IPS DF 6.9 (cell line): Measurements from ENCODE around the gene ZFPM1.

Source experiments
- DNase-seq: peaks from one replicate; pipeline ENCODE4 v3.0.0-alpha.2; 2013; ENCODE audit warnings: low read depth, low spot score
- H3K27ac ChIP-seq: one replicate; pipeline ENCODE4 v1.5.1; 2013; ENCODE audit warnings: low read length, control low read depth
- H3K27me3 ChIP-seq: 2 replicates; pipeline ENCODE4 v1.6.1; 2013; ENCODE audit warnings: mild to moderate bottlenecking, low read length; ENCODE audit not compliant: control insufficient read depth, insufficient read depth
- H3K36me3 ChIP-seq: 2 replicates; pipeline ENCODE4 v1.6.1; 2013; ENCODE audit warnings: low read length; ENCODE audit not compliant: control insufficient read depth, insufficient read depth
- H3K4me1 ChIP-seq: 2 replicates; pipeline ENCODE4 v1.6.1; 2013; ENCODE audit warnings: low read length; ENCODE audit not compliant: control insufficient read depth, insufficient read depth
- H3K4me3 ChIP-seq: 2 replicates; pipeline ENCODE4 v1.5.1; 2013; ENCODE audit warnings: mild to moderate bottlenecking, low read length
- H3K9me3 ChIP-seq: 2 replicates; pipeline ENCODE4 v1.6.1; 2013; ENCODE audit warnings: low read length, inconsistent platforms; ENCODE audit not compliant: control insufficient read depth, insufficient read depth
- WGBS: extraction: QIAGEN DNeasy Blood & Tissue Kit; methylation state at CpG from one replicate; pipeline ENCODE4 v1.1.7; 2013; ENCODE audit warnings: mixed read lengths, missing lambda C conversion rate; ENCODE audit not compliant: insufficient read length, insufficient coverage; 5-methylcytosine and 5-hydroxymethylcytosine counted together

ZFPM1 gene

DNA sequence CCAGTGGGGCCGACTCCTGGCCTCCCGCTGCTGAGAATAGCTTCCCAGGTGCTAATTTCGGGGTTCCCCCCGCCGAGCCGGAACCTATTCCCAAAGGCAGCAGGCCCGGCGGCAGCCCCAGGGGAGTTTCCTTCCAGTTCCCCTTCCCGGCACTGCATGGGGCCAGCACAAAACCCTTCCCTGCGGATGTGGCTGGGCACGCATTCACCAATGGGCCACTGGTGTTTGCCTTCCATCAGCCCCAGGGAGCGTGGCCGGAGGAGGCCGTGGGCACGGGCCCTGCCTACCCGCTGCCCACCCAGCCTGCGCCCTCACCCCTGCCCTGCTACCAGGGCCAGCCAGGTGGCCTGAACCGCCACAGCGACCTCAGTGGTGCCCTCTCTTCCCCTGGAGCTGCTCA, 24.9 kb upstream of the ZFPM1 start:
- 0 out of 2 replicates have a peak, but pooled peaks cover 2% of the 10 kb centered on the region for H3K4me1 ChIP-seq
- no peaks in the 10 kb centered on the region for H3K36me3 ChIP-seq
- H3K9me3 ChIP-seq, result no peaks in the 10 kb centered on the region
- no peak overlapping the region for H3K27ac ChIP-seq
- H3K27me3 ChIP-seq, result peaks cover 10% of the 10 kb centered on the region; the same call in 1 of the 2 replicates
- H3K4me3 ChIP-seq, result no peak overlapping the region
- no CpG with 5 or more reads among the region's 19 CpGs for WGBS
- no peak for DNase-seq

DNA sequence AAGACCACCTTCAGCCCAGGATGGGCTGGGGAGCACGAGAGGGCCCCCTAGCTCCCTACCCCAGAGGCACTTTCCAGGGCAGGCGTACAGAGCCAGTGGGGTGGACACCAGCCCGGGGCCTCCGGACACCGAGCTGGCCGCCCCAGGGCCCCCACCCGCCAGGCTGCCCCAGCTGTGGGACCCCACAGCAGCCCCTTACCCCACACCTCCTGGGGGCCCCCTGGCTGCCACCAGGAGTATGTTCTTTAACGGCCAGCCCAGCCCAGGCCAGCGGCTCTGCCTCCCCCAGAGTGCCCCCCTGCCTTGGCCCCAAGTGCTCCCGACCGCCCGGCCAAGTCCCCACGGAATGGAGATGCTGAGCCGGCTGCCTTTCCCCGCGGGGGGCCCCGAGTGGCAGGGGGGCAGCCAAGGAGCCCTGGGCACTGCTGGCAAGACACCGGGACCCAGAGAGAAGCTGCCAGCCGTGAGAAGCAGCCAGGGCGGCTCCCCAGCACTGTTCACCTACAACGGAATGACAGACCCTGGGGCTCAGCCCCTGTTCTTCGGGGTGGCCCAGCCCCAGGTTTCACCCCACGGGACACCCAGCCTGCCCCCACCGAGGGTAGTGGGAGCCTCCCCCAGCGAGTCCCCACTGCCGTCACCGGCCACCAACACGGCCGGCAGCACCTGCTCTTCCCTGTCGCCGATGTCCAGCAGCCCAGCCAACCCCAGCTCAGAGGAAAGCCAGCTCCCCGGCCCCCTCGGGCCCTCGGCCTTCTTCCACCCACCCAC, 24.3 kb upstream of the ZFPM1 start:
- no peak overlapping the region for H3K4me3 ChIP-seq
- H3K4me1 ChIP-seq, result 0 out of 2 replicates have a peak, but pooled peaks cover 2% of the 10 kb centered on the region
- peaks cover 10% of the 10 kb centered on the region; the same call in 1 of the 2 replicates for H3K27me3 ChIP-seq
- H3K9me3 ChIP-seq, result no peaks in the 10 kb centered on the region
- no peak overlapping the region for H3K27ac ChIP-seq
- no CpG with 5 or more reads among the region's 34 CpGs for WGBS
- H3K36me3 ChIP-seq, result no peaks in the 10 kb centered on the region
- DNase-seq, result no peak

- Histone ChIP-seq H3K27ac (no peak overlapping the region), H3K9me3 (no peaks in the 10 kb centered on the region), H3K4me3 (peak overlapping the region; percentile 17; the same call in 1 of the 2 replicates), H3K36me3 (no peaks in the 10 kb centered on the region), H3K27me3 (peaks cover 10% of the 10 kb centered on the region; the same call in 1 of the 2 replicates), H3K4me1 (0 out of 2 replicates have a peak, but pooled peaks cover 2% of the 10 kb centered on the region)
- no CpG with 5 or more reads among the region's 48 CpGs for WGBS
- DNase-seq, result no peak
Observed at GRCh38 chr16:88429387-88430184, 23.5 kb upstream of the ZFPM1 start.

GRCh38 chr16:88430185-88430523, 22.9 kb upstream of the ZFPM1 start:
- peak overlapping the region; percentile 17; the same call in 1 of the 2 replicates for H3K4me3 ChIP-seq

DNA sequence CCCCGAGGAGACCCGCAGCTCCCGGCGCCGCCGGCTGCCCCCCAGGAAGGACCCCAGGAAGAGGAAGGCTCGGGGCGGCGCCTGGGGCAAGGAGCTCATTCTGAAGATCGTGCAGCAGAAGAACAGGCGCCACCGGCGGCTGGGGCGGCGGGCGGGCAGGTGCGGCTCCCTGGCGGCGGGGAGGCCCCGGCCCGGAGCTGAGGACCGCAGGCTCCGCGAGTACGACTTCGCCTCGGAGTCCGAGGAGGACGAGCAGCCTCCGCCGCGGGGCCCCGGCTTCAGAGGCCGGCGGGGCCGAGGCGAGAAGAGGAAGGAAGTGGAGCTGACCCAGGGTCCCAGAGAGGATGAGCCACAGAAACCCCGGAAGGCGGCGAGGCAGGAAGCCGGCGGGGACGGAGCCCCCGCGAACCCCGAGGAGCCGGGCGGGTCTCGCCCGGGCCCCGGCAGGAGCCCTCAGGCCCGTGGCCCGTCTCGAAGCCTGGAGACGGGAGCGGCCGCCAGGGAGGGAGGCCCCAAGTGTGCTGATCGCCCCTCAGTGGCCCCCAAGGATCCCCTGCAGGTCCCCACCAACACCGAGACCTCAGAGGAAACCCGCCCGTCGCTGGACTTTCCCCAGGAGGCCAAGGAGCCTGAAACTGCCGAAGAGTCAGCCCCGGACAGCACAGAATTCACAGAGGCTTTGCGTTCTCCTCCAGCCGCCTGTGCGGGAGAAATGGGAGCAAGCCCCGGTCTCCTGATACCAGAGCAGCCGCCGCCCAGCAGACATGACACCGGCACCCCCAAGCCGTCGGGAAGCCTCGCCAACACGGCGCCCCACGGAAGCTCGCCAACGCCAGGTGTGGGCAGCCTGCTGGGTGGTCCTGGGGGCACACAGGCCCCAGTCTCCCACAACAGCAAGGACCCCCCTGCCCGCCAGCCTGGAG, 22.3 kb upstream of the ZFPM1 start:
- peaks cover 10% of the 10 kb centered on the region; the same call in 1 of the 2 replicates for H3K27me3 ChIP-seq
- H3K36me3 ChIP-seq, result no peaks in the 10 kb centered on the region
- no peak for DNase-seq
- peak overlapping the region; percentile 17; the same call in 1 of the 2 replicates for H3K4me3 ChIP-seq
- 0 out of 2 replicates have a peak, but pooled peaks cover 2% of the 10 kb centered on the region for H3K4me1 ChIP-seq
- no peak overlapping the region for H3K27ac ChIP-seq
- WGBS, result no CpG with 5 or more reads among the region's 80 CpGs
- no peaks in the 10 kb centered on the region for H3K9me3 ChIP-seq

More at GRCh38 chr16:88430185-88430523, 22.9 kb upstream of the ZFPM1 start:
- no peaks in the 10 kb centered on the region for H3K9me3 ChIP-seq
- H3K36me3 ChIP-seq, result no peaks in the 10 kb centered on the region
- DNase-seq, result no peak
- no CpG with 5 or more reads among the region's 36 CpGs for WGBS
- H3K27ac ChIP-seq, result no peak overlapping the region
- 0 out of 2 replicates have a peak, but pooled peaks cover 2% of the 10 kb centered on the region for H3K4me1 ChIP-seq
- H3K27me3 ChIP-seq, result peaks cover 10% of the 10 kb centered on the region; the same call in 1 of the 2 replicates

DNA sequence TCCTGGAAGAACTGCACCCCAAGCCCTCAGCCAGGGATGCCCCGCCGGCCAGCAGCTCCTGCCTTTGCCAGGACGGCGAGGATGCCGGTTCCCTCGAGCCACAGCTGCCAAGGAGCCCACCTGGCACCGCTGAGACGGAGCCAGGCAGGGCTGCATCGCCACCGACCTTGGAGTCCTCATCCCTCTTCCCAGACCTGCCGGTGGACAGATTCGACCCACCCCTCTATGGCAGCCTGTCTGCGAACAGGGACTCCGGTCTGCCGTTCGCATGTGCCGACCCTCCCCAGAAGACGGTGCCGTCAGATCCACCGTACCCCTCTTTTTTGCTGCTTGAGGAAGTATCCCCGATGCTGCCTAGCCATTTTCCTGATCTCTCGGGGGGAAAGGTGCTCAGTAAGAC, 21.4 kb upstream of the ZFPM1 start:
- no peaks in the 10 kb centered on the region for H3K36me3 ChIP-seq
- WGBS, result no CpG with 5 or more reads among the region's 22 CpGs
- no peak overlapping the region for H3K27ac ChIP-seq
- H3K27me3 ChIP-seq, result peaks cover 10% of the 10 kb centered on the region; the same call in 1 of the 2 replicates
- no peak for DNase-seq
- H3K4me1 ChIP-seq, result 0 out of 2 replicates have a peak, but pooled peaks cover 2% of the 10 kb centered on the region
- no peaks in the 10 kb centered on the region for H3K9me3 ChIP-seq
- H3K4me3 ChIP-seq, result no peak overlapping the region

- H3K9me3 ChIP-seq, result no peaks in the 10 kb centered on the region
- H3K4me3 ChIP-seq, result no peak overlapping the region
- H3K36me3 ChIP-seq, result no peaks in the 10 kb centered on the region
- H3K27ac ChIP-seq, result no peak overlapping the region
- no CpG with 5 or more reads among the region's 22 CpGs for WGBS
- 0 out of 2 replicates have a peak, but pooled peaks cover 2% of the 10 kb centered on the region for H3K4me1 ChIP-seq
- H3K27me3 ChIP-seq, result peaks cover 10% of the 10 kb centered on the region; the same call in 1 of the 2 replicates
- no peak for DNase-seq
Observed at GRCh38 chr16:88432174-88432573, 20.9 kb upstream of the ZFPM1 start.

DNA sequence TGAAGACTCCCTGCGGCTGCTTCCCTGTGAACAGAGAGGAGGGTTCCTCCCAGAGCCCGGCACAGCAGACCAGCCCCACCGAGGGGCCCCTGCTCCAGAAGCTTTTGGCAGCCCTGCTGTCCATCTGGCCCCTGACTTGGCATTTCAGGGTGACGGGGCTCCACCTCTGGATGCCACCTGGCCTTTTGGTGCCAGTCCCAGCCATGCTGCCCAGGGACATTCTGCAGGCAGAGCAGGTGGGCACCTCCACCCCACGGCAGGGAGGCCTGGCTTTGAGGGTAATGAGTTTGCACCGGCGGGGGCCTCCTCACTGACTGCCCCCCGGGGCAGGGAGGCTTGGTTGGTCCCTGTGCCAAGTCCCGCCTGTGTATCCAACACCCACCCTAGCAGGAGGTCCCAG, 20.3 kb upstream of the ZFPM1 start:
- Histone ChIP-seq H3K9me3 (no peaks in the 10 kb centered on the region), H3K27me3 (peaks cover 10% of the 10 kb centered on the region; the same call in 1 of the 2 replicates), H3K36me3 (no peaks in the 10 kb centered on the region; the same call in 1 of the 2 replicates), H3K4me1 (peaks cover 4% of the 10 kb centered on the region; the same call in 1 of the 2 replicates), H3K4me3 (no peak overlapping the region), H3K27ac (no peak overlapping the region)
- no peak for DNase-seq
- WGBS, result no CpG with 5 or more reads among the region's 9 CpGs

- Histone ChIP-seq H3K4me1 (peaks cover 4% of the 10 kb centered on the region; the same call in 1 of the 2 replicates), H3K36me3 (no peaks in the 10 kb centered on the region; the same call in 1 of the 2 replicates), H3K4me3 (no peak overlapping the region), H3K27me3 (peaks cover 10% of the 10 kb centered on the region; the same call in 1 of the 2 replicates), H3K27ac (no peak overlapping the region), H3K9me3 (no peaks in the 10 kb centered on the region)
- no CpG with 5 or more reads among the region's 25 CpGs for WGBS
- no peak for DNase-seq
Observed at GRCh38 chr16:88433632-88434352, 19.3 kb upstream of the ZFPM1 start.
